GM23338 (cell line): Measurements from ENCODE around the gene TTC28. TPM values are rescaled to one million over a fixed set of nuclear protein-coding genes. Genes with fewer than 3 reads are reported as not detected.

ENCODE experiments used
- CREB1 ChIP-seq: fragments of 250-450 bp; sonication (Bioruptor Pico); IDR thresholded peaks from 2 replicates; pipeline ENCODE4 v1.5.0; 2020; ENCODE audit warnings: low read depth, mild to moderate bottlenecking, moderate library complexity
- EZH2 ChIP-seq: fragments of 200-600 bp; sonication (generic); IDR thresholded peaks from one replicate; pipeline ENCODE4 v1.8.0; 2017; ENCODE audit warnings: antibody characterized with exemption, mild to moderate bottlenecking, low read depth; ENCODE audit not compliant: unreplicated experiment
- EZH2phosphoT487 ChIP-seq: fragments of 200-600 bp; sonication (generic); IDR thresholded peaks from one replicate; pipeline ENCODE4 v1.8.1; 2018; ENCODE audit warnings: antibody characterized with exemption; ENCODE audit not compliant: unreplicated experiment
- NANOG ChIP-seq: IDR thresholded peaks from 2 replicates; pipeline ENCODE4 v1.6.1; 2016; ENCODE audit warnings: antibody characterized with exemption, borderline replicate concordance
- STAT1 ChIP-seq: IDR thresholded peaks from one replicate; pipeline ENCODE4 v1.6.1; 2016; ENCODE audit warnings: antibody characterized with exemption; ENCODE audit not compliant: unreplicated experiment
- ZNF114 ChIP-seq: fragments of 250-450 bp; sonication (Bioruptor Pico); IDR thresholded peaks from 2 replicates; pipeline ENCODE4 v1.5.0; 2020; ENCODE audit warnings: mild to moderate bottlenecking, moderate library complexity
- ZNF331 ChIP-seq: fragments of 250-450 bp; sonication (Bioruptor Pico); IDR thresholded peaks from 2 replicates; pipeline ENCODE4 v1.5.0; 2020; ENCODE audit warnings: low read depth, mild to moderate bottlenecking, moderate library complexity
- polyA plus RNA-seq: library from polyadenylated mRNA; unstranded; fragments of >200 nt; fragmentation: Nextera tagmentation; extraction: Ambion mirVana; gene quantifications from 2 replicates; pipeline ENCODE4 v1.2.1, GENCODE V29; 2016
- total RNA-seq: library from RNA; depleted of rRNA; stranded (reverse); fragments of >200 nt; shearing (Covaris generic); gene quantifications from 2 replicates; pipeline ENCODE4 v1.2.3, GENCODE V29; 2014
- TF ChIP-seq, protein P1 (sequence below): fragments of 250-450 bp; sonication (Bioruptor Pico); IDR thresholded peaks from 2 replicates; pipeline ENCODE4 v1.5.0; 2020; ENCODE audit warnings: mild to moderate bottlenecking, moderate library complexity
- TF ChIP-seq, protein P2 (sequence below): IDR thresholded peaks from 2 replicates; pipeline ENCODE4 v1.6.1; 2016; ENCODE audit warnings: antibody characterized with exemption
- TF ChIP-seq, protein P3 (sequence below): IDR thresholded peaks from one replicate; pipeline ENCODE4 v1.6.1; 2018; ENCODE audit warnings: antibody characterized with exemption; ENCODE audit not compliant: unreplicated experiment

TTC28 gene
- total and polyA plus RNA-seq, 2 experiments from 2014 or later, result 4.5 to 16.1 TPM

DNA sequence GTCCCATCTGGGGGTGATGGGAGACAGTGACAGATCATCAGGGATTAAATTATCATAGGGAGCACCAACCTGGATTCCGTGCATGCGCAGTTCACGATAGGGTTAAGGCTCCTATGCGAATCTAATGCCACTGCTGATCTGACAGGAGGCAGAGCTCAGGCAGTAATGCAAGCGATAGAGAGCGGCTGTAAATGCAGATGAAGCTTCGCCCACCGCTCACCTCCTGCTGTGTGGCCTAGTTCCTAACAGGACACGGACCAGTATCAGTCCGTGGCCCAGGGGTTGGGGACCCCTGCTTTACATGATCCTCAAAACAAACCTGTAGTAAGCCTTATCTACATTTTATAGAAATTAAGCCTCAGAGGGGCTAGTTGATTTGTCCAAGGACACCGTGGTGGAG is 94.3 kb downstream of the TTC28 start (continued):
- TF ChIP-seq, protein P1, sequence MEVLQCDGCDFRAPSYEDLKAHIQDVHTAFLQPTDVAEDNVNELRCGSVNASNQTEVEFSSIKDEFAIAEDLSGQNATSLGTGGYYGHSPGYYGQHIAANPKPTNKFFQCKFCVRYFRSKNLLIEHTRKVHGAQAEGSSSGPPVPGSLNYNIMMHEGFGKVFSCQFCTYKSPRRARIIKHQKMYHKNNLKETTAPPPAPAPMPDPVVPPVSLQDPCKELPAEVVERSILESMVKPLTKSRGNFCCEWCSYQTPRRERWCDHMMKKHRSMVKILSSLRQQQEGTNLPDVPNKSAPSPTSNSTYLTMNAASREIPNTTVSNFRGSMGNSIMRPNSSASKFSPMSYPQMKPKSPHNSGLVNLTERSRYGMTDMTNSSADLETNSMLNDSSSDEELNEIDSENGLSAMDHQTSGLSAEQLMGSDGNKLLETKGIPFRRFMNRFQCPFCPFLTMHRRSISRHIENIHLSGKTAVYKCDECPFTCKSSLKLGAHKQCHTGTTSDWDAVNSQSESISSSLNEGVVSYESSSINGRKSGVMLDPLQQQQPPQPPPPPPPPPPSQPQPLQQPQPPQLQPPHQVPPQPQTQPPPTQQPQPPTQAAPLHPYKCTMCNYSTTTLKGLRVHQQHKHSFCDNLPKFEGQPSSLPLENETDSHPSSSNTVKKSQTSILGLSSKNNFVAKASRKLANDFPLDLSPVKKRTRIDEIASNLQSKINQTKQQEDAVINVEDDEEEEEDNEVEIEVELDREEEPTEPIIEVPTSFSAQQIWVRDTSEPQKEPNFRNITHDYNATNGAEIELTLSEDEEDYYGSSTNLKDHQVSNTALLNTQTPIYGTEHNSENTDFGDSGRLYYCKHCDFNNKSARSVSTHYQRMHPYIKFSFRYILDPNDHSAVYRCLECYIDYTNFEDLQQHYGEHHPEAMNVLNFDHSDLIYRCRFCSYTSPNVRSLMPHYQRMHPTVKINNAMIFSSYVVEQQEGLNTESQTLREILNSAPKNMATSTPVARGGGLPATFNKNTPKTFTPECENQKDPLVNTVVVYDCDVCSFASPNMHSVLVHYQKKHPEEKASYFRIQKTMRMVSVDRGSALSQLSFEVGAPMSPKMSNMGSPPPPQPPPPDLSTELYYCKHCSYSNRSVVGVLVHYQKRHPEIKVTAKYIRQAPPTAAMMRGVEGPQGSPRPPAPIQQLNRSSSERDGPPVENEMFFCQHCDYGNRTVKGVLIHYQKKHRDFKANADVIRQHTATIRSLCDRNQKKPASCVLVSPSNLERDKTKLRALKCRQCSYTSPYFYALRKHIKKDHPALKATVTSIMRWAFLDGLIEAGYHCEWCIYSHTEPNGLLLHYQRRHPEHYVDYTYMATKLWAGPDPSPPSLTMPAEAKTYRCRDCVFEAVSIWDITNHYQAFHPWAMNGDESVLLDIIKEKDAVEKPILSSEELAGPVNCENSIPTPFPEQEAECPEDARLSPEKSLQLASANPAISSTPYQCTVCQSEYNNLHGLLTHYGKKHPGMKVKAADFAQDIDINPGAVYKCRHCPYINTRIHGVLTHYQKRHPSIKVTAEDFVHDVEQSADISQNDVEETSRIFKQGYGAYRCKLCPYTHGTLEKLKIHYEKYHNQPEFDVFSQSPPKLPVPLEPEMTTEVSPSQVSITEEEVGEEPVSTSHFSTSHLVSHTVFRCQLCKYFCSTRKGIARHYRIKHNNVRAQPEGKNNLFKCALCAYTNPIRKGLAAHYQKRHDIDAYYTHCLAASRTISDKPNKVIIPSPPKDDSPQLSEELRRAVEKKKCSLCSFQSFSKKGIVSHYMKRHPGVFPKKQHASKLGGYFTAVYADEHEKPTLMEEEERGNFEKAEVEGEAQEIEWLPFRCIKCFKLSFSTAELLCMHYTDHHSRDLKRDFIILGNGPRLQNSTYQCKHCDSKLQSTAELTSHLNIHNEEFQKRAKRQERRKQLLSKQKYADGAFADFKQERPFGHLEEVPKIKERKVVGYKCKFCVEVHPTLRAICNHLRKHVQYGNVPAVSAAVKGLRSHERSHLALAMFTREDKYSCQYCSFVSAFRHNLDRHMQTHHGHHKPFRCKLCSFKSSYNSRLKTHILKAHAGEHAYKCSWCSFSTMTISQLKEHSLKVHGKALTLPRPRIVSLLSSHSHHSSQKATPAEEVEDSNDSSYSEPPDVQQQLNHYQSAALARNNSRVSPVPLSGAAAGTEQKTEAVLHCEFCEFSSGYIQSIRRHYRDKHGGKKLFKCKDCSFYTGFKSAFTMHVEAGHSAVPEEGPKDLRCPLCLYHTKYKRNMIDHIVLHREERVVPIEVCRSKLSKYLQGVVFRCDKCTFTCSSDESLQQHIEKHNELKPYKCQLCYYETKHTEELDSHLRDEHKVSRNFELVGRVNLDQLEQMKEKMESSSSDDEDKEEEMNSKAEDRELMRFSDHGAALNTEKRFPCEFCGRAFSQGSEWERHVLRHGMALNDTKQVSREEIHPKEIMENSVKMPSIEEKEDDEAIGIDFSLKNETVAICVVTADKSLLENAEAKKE (CRISPR knock-in tag), result no peak
- TF ChIP-seq, protein P2, sequence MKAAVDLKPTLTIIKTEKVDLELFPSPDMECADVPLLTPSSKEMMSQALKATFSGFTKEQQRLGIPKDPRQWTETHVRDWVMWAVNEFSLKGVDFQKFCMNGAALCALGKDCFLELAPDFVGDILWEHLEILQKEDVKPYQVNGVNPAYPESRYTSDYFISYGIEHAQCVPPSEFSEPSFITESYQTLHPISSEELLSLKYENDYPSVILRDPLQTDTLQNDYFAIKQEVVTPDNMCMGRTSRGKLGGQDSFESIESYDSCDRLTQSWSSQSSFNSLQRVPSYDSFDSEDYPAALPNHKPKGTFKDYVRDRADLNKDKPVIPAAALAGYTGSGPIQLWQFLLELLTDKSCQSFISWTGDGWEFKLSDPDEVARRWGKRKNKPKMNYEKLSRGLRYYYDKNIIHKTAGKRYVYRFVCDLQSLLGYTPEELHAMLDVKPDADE, result no peak
- TF ChIP-seq CREB1 (CRISPR knock-in tag) (no peak), STAT1 (no peak), ZNF114 (CRISPR knock-in tag) (no peak), EZH2phosphoT487 (no peak), ZNF331 (CRISPR knock-in tag) (no peak), NANOG (no peak), EZH2 (no peak)
- TF ChIP-seq, protein P3, sequence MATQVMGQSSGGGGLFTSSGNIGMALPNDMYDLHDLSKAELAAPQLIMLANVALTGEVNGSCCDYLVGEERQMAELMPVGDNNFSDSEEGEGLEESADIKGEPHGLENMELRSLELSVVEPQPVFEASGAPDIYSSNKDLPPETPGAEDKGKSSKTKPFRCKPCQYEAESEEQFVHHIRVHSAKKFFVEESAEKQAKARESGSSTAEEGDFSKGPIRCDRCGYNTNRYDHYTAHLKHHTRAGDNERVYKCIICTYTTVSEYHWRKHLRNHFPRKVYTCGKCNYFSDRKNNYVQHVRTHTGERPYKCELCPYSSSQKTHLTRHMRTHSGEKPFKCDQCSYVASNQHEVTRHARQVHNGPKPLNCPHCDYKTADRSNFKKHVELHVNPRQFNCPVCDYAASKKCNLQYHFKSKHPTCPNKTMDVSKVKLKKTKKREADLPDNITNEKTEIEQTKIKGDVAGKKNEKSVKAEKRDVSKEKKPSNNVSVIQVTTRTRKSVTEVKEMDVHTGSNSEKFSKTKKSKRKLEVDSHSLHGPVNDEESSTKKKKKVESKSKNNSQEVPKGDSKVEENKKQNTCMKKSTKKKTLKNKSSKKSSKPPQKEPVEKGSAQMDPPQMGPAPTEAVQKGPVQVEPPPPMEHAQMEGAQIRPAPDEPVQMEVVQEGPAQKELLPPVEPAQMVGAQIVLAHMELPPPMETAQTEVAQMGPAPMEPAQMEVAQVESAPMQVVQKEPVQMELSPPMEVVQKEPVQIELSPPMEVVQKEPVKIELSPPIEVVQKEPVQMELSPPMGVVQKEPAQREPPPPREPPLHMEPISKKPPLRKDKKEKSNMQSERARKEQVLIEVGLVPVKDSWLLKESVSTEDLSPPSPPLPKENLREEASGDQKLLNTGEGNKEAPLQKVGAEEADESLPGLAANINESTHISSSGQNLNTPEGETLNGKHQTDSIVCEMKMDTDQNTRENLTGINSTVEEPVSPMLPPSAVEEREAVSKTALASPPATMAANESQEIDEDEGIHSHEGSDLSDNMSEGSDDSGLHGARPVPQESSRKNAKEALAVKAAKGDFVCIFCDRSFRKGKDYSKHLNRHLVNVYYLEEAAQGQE, result no peak
